DMS 273 (cell line): Measurements from ENCODE around the gene DCK.
"Not testable (repeated sequence)": the region's sequence is repeated elsewhere in the genome, so short reads cannot be mapped to it uniquely, and the experiment has no call there.

Source experiments
- DNase-seq: peaks from one replicate; lab custom pipeline; 2025; ENCODE audit not compliant: unreplicated experiment; lab: John Stamatoyannopoulos, UW

The DCK gene

GRCh38 chr4:70999639-71000038, 6.2 kb downstream of the DCK start:
- DNase-seq: not testable (repeated sequence)

GRCh38 chr4:71001363-71001762, 7.9 kb downstream of the DCK start:
- DNase-seq: not testable (repeated sequence)

GRCh38 chr4:71004281-71004851, 10.9 kb downstream of the DCK start:
- DNase-seq: peak; percentile 36

- not testable (repeated sequence) for DNase-seq
Observed at GRCh38 chr4:71005025-71005424, 11.6 kb downstream of the DCK start.

- no peak for DNase-seq
Observed at GRCh38 chr4:71006203-71006907, 12.9 kb downstream of the DCK start.

GRCh38 chr4:71008196-71008595, 14.7 kb downstream of the DCK start:
- no peak for DNase-seq

- no peak for DNase-seq
Observed at GRCh38 chr4:71009086-71009485, 15.6 kb downstream of the DCK start.

- peak; percentile 52 for DNase-seq
Observed at GRCh38 chr4:71009890-71010588, 16.6 kb downstream of the DCK start.

- DNase-seq: no peak
Observed at GRCh38 chr4:71011451-71011850, 18.0 kb downstream of the DCK start.

- not testable (repeated sequence) for DNase-seq
Observed at GRCh38 chr4:71017391-71017790, 23.9 kb downstream of the DCK start.

GRCh38 chr4:71020611-71021010, 27.2 kb downstream of the DCK start:
- DNase-seq: no peak

- no peak for DNase-seq
Observed at GRCh38 chr4:71025654-71026053, 32.2 kb downstream of the DCK start.

GRCh38 chr4:71026086-71026485, 32.6 kb downstream of the DCK start:
- DNase-seq: peak; percentile 80

GRCh38 chr4:71027611-71028010, 34.2 kb downstream of the DCK start:
- DNase-seq: no peak

- DNase-seq: no peak
Observed at GRCh38 chr4:71029504-71029903, 36.1 kb downstream of the DCK start.

- not testable (repeated sequence) for DNase-seq
Observed at GRCh38 chr4:71032106-71032505, 38.7 kb downstream of the DCK start.

GRCh38 chr4:71045256-71045655, 51.8 kb downstream of the DCK start:
- DNase-seq: no peak

GRCh38 chr4:71049395-71049794, 55.9 kb downstream of the DCK start:
- no peak for DNase-seq

- DNase-seq: peak; percentile 0
Observed at GRCh38 chr4:71050809-71051208, 57.4 kb downstream of the DCK start.

GRCh38 chr4:71052034-71052433, 58.6 kb downstream of the DCK start:
- DNase-seq: no peak

- no peak for DNase-seq
Observed at GRCh38 chr4:71052716-71053115, 59.3 kb downstream of the DCK start.

- DNase-seq: not testable (repeated sequence)
Observed at GRCh38 chr4:71053613-71054012, 60.2 kb downstream of the DCK start.
